Omental fat pad (tissue), 4 donors: Measurements from ENCODE around the gene PKP3. TPM values are rescaled to one million over a fixed set of nuclear protein-coding genes. Genes with fewer than 3 reads are reported as not detected.

Source experiments
- ATAC-seq: fragments of 150-250 bp; one replicate; pipeline ENCODE4 v1.9.1; 2016; ENCODE audit warnings: mild to moderate bottlenecking, moderate library complexity; ENCODE audit not compliant: low FRiP score
- DNase-seq: peaks from one replicate; pipeline ENCODE4 v3.0.0-alpha.2; 2019; ENCODE audit warnings: low spot score
- total RNA-seq, 4 donors: library from RNA; depleted of rRNA; stranded (reverse); fragments of >200 nt; gene quantifications; one replicate each; pipeline ENCODE4 v1.1.0, GENCODE V29; 2016
- TF ChIP-seq, protein P1 (sequence below), 3 donors: fragments of 450-650 bp; IDR thresholded peaks; one replicate each; pipeline ENCODE4 v1.5.1; 2016 to 2017; ENCODE audit warnings: antibody characterized with exemption in 3 of 3, mild to moderate bottlenecking in 3 of 3, moderate library complexity in 2 of 3

The PKP3 gene
- total RNA-seq, 4 donors from 2014 or later = 0.09 to 0.96 (median 0.95) TPM; not detected in 1

DNA sequence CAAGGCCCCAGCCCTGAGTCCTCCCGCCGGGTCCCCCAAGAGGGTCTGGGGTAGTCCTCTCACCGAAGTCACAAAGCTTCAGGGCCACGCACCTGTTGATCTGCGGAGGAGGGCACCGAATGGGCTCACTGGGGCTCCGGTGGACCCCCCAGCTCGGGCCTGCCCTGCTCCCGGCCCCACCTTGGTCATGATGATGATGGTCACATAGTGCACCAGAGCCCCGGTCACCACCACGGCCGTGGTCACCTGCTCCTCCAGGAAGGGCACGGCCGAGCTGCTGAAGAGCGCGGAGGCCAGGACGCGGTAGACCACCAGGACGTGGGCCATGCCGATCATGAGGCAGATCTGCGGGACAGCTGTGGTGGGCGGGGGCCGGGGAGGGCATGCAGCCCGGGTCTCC lies 34.3 kb downstream of the PKP3 start:
- TF ChIP-seq, protein P1, sequence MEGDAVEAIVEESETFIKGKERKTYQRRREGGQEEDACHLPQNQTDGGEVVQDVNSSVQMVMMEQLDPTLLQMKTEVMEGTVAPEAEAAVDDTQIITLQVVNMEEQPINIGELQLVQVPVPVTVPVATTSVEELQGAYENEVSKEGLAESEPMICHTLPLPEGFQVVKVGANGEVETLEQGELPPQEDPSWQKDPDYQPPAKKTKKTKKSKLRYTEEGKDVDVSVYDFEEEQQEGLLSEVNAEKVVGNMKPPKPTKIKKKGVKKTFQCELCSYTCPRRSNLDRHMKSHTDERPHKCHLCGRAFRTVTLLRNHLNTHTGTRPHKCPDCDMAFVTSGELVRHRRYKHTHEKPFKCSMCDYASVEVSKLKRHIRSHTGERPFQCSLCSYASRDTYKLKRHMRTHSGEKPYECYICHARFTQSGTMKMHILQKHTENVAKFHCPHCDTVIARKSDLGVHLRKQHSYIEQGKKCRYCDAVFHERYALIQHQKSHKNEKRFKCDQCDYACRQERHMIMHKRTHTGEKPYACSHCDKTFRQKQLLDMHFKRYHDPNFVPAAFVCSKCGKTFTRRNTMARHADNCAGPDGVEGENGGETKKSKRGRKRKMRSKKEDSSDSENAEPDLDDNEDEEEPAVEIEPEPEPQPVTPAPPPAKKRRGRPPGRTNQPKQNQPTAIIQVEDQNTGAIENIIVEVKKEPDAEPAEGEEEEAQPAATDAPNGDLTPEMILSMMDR (IDR thresholded peaks at IDR 0.05) = no peak
- ATAC-seq = no peak
- DNase-seq = no peak

DNA sequence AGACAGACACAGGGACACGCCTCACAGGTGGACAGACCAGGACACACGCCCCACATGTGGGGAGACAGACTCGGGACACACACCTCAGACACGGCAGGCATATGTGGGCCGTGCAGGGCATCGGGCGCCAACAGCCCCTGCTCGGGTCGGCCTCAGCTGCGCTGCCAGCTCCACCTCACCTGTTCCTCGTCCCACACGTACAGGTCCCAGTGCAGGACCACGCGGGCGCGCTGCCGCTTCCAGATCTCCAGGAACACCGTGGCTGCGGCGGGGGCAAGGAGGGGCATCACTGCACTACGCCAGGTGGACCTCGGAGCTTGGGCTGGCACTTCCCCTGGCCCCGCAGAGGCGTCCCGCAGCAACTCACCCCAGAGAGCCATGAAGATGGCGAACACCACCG lies 35.4 kb downstream of the PKP3 start:
- TF ChIP-seq, protein P1 (IDR thresholded peaks at IDR 0.05) = no peak
- ATAC-seq (no peak), DNase-seq (no peak)

DNA sequence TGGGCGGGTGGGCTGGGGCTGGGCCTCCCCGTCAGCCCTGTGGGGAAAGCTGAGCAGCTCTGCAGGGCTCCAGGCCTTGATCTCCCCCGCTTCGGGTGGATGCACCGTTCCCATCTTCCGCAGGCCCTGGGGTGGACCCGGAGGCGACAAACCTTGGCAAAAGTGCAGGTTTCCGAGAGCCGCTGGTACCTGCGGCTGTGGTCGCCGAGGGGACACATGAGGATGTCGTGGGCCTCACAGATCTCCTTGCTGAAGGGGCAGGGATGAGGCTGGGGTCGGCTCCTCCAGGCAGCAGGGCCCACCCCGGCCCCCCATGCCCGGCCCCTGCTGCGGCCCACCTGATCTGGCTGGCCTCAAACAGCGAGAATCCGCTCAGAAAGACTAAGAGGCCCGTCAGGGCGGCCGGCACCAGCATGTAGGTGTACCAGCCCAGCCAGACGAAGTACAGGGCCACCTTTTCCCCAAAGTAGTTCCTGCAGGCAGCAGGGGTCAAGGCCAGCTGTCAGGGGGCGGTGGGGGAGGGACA lies 36.0 kb downstream of the PKP3 start:
- ATAC-seq = no peak
- TF ChIP-seq, protein P1 (IDR thresholded peaks at IDR 0.05) = no peak

DNA sequence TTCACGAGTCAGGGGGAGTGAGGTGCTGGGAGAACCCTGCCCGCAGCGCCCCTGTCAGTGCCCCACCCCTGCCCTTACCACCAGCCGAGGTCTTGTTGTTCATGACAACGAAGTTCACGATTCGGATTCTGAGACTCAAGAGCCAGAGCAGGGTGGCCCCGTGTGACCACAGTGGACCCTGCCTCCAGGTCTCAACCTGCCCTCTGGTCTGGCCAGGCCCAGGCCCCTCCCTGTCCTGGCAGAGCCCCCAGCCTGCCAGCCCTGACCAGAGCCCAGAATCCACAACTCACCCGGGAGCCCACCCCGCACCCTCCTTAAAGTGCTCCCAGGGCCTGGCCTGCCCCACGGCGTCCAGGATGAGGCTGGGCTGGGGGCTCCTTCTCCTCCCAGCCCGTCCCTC lies 37.9 kb downstream of the PKP3 start:
- TF ChIP-seq, protein P1 (IDR thresholded peaks at IDR 0.05) = no peak
- ATAC-seq (no peak), DNase-seq (no peak)

More for the DNA sequence above, 36.0 kb downstream of the PKP3 start:
- no peak for DNase-seq

DNA sequence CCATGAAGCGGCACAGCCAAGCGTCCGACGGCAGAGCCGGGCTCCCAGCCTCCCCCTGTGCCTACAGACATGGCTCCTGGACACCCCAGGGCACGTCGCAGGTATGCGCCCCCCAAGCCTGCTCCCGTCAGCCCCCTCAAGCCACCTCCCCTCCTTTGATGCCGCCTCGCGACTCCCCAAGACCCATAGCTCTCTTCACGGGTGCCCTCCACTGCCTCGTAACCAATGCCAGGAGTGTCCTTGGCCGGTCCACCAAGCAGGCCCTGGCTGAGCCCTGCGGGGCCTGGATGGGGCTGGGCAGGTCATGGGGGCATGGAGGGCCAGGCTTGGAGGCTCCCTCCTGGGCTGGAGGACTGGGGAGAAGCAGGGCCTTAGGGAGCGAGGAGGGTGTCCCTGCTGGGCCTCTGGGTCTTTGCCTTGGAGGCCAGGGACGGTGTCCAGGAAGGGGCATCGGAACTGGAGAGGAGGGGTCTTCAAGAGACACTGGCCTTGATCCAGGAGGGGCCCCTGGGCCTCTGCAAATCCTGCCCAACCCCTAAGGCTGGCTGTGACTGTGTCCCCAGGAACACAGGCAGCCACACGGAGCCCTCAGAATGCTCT lies 38.6 kb downstream of the PKP3 start:
- DNase-seq (no peak), ATAC-seq (no peak)

DNA sequence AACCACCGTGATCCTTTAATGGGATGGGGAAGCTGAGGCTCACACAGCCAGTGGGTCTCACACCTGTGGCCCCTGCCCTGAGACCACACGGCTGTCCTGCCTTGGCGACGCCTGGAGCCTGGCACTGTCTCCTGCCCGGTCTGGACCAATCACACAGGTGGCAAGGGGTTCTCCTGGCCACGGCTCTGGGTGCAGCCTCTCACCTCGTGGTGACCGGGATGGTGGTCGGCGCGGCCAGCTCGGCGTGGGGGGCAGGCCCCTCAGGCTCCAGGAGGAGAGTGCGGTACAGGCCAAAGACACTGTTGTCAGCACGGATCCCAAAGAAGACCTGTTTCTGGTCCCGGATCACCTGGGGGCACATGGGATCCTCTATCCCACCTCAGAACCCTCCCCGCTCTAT lies 39.1 kb downstream of the PKP3 start:
- TF ChIP-seq, protein P1 (IDR thresholded peaks at IDR 0.05) = no peak

More for the DNA sequence above, 38.6 kb downstream of the PKP3 start:
- TF ChIP-seq, protein P1 (IDR thresholded peaks at IDR 0.05) = no peak

DNA sequence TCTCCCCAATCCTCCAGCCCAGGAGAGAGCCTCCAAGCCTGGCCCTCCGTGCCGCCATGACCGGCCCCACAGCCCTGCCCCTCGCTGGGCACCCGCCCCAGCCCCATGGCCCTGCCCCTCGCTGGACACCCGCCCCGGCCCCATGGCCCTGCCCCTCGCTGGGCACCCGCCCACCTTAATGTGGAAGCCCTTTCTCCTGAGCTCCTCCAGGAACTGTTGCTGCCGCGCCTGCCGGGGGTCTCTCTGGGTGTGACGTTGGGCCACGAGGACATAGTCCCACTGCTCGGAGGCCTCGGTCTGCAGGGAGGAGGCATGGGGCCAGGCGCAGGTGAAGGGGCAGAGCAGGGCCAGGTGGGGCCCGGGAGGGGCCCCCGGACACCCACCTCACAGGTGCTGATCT lies 39.6 kb downstream of the PKP3 start:
- peak; percentile 13 for ATAC-seq
- TF ChIP-seq, protein P1 (IDR thresholded peaks at IDR 0.05) = no peak
- DNase-seq = no peak

More for the DNA sequence above, 39.1 kb downstream of the PKP3 start:
- no peak for ATAC-seq
- no peak for DNase-seq
